Ovary (tissue), 9 donors: ENCODE measurements around the gene CD4. TPM values are rescaled to one million over a fixed set of nuclear protein-coding genes. Genes with fewer than 3 reads are reported as not detected.

Experiments
- DNase-seq, 5 donors: peaks; one replicate each; pipeline ENCODE4 v3.0.0-alpha.2; 2019 to 2020
- H3K27ac ChIP-seq, 2 donors: fragments of 200-600 bp; one replicate each; pipeline versions ENCODE4 v1.5.1 to v1.8.0; 2019 to 2022
- H3K27me3 ChIP-seq: fragments of 200-600 bp; one replicate; pipeline ENCODE4 v1.8.0; 2022
- H3K36me3 ChIP-seq: fragments of 200-600 bp; sonication (generic); one replicate; pipeline ENCODE4 v1.5.1; 2019
- H3K4me1 ChIP-seq: one replicate; pipeline ENCODE4 v1.8.1; 2013; ENCODE audit warnings: mild to moderate bottlenecking, moderate library complexity; ENCODE audit not compliant: insufficient read depth
- H3K4me3 ChIP-seq: fragments of 200-600 bp; sonication (generic); one replicate; pipeline ENCODE4 v1.5.1; 2017
- H3K9me3 ChIP-seq, 2 donors: fragments of 200-600 bp in 1 of 2; sonication (generic) in 1 of 2; one replicate each; pipeline versions ENCODE4 v1.5.1 to v1.8.1; 2013 to 2019; ENCODE audit warnings: mild to moderate bottlenecking in 1 of 2, moderate library complexity in 1 of 2
- EP300 ChIP-seq: sonication (generic); formaldehyde crosslinking; IDR thresholded peaks from one replicate; pipeline ENCODE4 v1.6.1; 2017; ENCODE audit warnings: antibody characterized with exemption
- POLR2A ChIP-seq: fragments of 450-650 bp; IDR thresholded peaks from one replicate; pipeline ENCODE4 v1.6.1; 2017; ENCODE audit warnings: antibody characterized with exemption, mild to moderate bottlenecking, moderate library complexity
- WGBS, 3 donors: extraction: QIAGEN DNeasy Blood & Tissue Kit in 1 of 3; methylation state at CpG; one replicate each; pipeline versions ENCODE4 v1.1.5 to v1.1.7; 2013 to 2017; 5-methylcytosine and 5-hydroxymethylcytosine counted together
- intact Hi-C, 4 donors: fragments of 100-400 bp; cut with DNase I; formaldehyde crosslinking; loops; one replicate each; pipeline versions ENCODE4 v1.11.0 to v1.15.1; 2022 to 2023
- polyA plus RNA-seq, 2 donors: library from polyadenylated mRNA; stranded (reverse); fragments of 200-250 nt in 1 of 2; fragments of 350-450 nt in 1 of 2; fragmentation: Illumina TruSeq in 1 of 2; extraction: RNeasy Lipid Tissue Mini Kit (QIAGEN cat#74804) in 1 of 2; gene quantifications; one replicate each; pipeline ENCODE4 v1.2.3, GENCODE V29; 2013 to 2014
- total RNA-seq, 7 donors: library from RNA; depleted of rRNA in 2 of 7; stranded (reverse); fragments of >200 nt in 2 of 7; fragmentation: NEBNext Ultra II Directional in 3 of 7; extraction: Animal tissue kit (Norgen Biotek cat#: 25700) in 3 of 7; gene quantifications; one replicate each; pipeline versions ENCODE4 v1.1.0 to v1.2.4, GENCODE V29; 2016 to 2023
- TF ChIP-seq, protein P1 (sequence below), 3 donors: fragments of 450-650 bp in 2 of 3; fragments of 200-600 bp in 1 of 3; IDR thresholded peaks; one replicate each; pipeline versions ENCODE4 v1.5.1 to v1.8.0; 2016 to 2022; ENCODE audit warnings: antibody characterized with exemption in 3 of 3, mild to moderate bottlenecking in 1 of 3
- donor health status: DM: no; HTN: no; CAD: no; lungs with moderate emphysema.
- donor health status: DM: no; HTN: no; CAD: no.
- donor health status: Bipolar disorder and iron deficiency.
- donor health status: DM: yes; HTN: yes; CAD: no.
- donor health status: DM: no; HTN: no; CAD: no.
- donor health status: DM: yes; HTN: yes; CAD: no.

The CD4 gene
- total and polyA plus RNA-seq, 9 donors = 2.1 to 40.2 (median 10.3) TPM

DNA sequence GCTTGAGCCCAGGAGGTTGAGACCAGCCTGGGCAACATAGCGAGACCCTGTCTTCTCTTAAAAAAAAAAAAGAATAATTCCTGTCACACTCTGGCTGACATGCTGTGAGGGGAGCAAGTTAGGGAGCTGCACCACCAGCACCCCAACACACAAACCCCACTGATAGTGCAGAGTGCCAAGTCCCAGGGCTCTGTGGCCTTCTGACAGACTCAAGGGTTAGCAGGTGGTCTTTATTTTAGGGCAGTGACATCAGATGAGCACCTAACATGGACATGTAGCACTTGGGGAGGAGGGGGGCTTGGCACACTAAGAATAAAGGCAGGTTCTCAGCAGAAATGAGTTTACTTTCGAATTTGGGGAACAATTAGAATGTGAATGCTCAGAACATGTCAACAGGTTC, 69.5 kb downstream of the CD4 start:
- Histone ChIP-seq H3K9me3 (no peaks in the 10 kb centered on the region), H3K4me3 (no peak overlapping the region), H3K36me3 (no peaks in the 10 kb centered on the region), H3K27ac (no peak overlapping the region), H3K4me1 (peaks cover 3% of the 10 kb centered on the region), H3K27me3 (no peaks in the 10 kb centered on the region)
- no peak for DNase-seq
- TF ChIP-seq, protein P1, sequence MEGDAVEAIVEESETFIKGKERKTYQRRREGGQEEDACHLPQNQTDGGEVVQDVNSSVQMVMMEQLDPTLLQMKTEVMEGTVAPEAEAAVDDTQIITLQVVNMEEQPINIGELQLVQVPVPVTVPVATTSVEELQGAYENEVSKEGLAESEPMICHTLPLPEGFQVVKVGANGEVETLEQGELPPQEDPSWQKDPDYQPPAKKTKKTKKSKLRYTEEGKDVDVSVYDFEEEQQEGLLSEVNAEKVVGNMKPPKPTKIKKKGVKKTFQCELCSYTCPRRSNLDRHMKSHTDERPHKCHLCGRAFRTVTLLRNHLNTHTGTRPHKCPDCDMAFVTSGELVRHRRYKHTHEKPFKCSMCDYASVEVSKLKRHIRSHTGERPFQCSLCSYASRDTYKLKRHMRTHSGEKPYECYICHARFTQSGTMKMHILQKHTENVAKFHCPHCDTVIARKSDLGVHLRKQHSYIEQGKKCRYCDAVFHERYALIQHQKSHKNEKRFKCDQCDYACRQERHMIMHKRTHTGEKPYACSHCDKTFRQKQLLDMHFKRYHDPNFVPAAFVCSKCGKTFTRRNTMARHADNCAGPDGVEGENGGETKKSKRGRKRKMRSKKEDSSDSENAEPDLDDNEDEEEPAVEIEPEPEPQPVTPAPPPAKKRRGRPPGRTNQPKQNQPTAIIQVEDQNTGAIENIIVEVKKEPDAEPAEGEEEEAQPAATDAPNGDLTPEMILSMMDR (IDR thresholded peaks at IDR 0.05) = no peak
- TF ChIP-seq EP300 (no peak), POLR2A (no peak)
- 93 to 97% (median 96%) methylated on average over 2 of the region's 2 CpGs for WGBS, 3 donors
- intact Hi-C loops = no loop called here

DNA sequence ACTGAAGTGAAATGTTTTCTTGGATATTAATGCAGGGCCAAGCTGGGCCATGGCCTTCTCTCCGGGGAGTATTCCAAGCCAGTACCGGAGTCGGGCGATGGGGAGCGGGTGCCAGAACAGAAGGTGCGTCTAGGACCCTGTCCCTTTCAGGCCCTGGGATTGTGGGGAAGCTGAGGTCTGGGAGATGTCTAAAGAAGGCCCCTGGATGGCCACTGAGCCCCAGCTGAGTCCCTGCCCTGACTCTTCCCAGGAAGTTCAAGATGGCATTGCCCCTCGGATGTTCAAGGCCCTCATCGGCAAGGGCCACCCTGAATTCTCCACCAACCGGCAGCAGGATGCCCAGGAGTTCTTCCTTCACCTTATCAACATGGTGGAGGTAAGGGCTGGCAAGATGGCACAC, 70.8 kb downstream of the CD4 start:
- intact Hi-C loops = loop anchor here in 2 of 4 donors (10.0 kb wide), 1 partner anchor 105 kb away; no protein-coding TSS in a partner anchor
- 92 to 95% (median 95%) methylated on average over 9 of the region's 9 CpGs for WGBS, 3 donors
- H3K36me3 ChIP-seq = no peaks in the 10 kb centered on the region

DNA sequence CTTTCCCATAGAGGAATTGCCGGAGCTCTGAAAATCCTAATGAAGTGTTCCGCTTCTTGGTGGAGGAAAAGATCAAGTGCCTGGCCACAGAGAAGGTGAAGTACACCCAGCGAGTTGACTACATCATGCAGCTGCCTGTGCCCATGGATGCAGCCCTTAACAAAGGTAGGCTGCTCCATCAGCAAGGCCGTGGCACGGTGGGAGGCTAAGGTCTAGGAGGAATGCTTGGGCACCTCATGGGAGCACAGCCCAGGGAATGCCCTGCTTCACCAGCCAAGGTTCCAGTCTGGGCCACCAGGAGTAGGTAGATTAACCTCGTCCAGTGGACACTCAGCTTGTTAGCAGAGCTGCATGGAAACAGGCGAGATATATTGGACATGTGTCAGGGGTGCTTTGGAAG, 71.6 kb downstream of the CD4 start:
- WGBS, 3 donors = 92 to 98% (median 95%) methylated on average over 7 of the region's 7 CpGs
- Histone ChIP-seq H3K9me3 (no peaks in the 10 kb centered on the region), H3K4me3 (no peak overlapping the region), H3K4me1 (no peaks in the 10 kb centered on the region), H3K36me3 (no peaks in the 10 kb centered on the region), H3K27ac (no peak overlapping the region), H3K27me3 (no peaks in the 10 kb centered on the region)
- no peak for DNase-seq
- TF ChIP-seq POLR2A (no peak), EP300 (no peak)
- TF ChIP-seq, protein P1 (IDR thresholded peaks at IDR 0.05) = no peak
- intact Hi-C loops = loop anchor here in 2 of 4 donors (10.0 kb wide), 1 partner anchor 104 kb away; no protein-coding TSS in a partner anchor

More for the DNA sequence above, 70.8 kb downstream of the CD4 start:
- no peak for DNase-seq
- Histone ChIP-seq H3K4me1 (no peaks in the 10 kb centered on the region), H3K9me3 (no peaks in the 10 kb centered on the region), H3K27ac (no peak overlapping the region), H3K4me3 (no peak overlapping the region), H3K27me3 (no peaks in the 10 kb centered on the region)
- no peak for TF ChIP-seq EP300

DNA sequence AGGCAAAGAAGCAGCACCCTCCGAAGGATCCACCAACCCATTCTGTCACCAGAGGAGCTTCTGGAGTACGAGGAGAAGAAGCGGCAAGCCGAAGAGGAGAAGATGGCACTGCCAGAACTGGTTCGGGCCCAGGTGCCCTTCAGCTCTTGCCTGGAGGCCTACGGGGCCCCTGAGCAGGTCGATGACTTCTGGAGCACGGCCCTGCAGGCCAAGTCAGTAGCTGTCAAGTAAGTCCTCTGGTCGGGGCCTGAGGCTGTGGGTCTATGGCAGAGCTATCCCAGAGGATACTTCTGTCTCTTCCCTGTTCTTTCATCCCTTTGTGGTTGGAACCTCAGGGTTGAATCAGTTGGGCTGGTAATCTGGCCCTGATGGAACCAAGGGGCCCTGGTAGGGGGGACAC, 72.1 kb downstream of the CD4 start:
- intact Hi-C loops = loop anchor here in 2 of 4 donors (10.0 kb wide), 1 partner anchor 103 kb away; no protein-coding TSS in a partner anchor
- Histone ChIP-seq H3K4me3 (no peak overlapping the region), H3K36me3 (no peaks in the 10 kb centered on the region), H3K9me3 (no peaks in the 10 kb centered on the region), H3K27ac (no peak overlapping the region), H3K27me3 (no peaks in the 10 kb centered on the region), H3K4me1 (no peaks in the 10 kb centered on the region)
- WGBS, 3 donors = 89 to 92% (median 90%) methylated on average over 9 of the region's 9 CpGs
- DNase-seq = no peak
- TF ChIP-seq POLR2A (no peak), EP300 (no peak)
- TF ChIP-seq, protein P1 (IDR thresholded peaks at IDR 0.05) = no peak

DNA sequence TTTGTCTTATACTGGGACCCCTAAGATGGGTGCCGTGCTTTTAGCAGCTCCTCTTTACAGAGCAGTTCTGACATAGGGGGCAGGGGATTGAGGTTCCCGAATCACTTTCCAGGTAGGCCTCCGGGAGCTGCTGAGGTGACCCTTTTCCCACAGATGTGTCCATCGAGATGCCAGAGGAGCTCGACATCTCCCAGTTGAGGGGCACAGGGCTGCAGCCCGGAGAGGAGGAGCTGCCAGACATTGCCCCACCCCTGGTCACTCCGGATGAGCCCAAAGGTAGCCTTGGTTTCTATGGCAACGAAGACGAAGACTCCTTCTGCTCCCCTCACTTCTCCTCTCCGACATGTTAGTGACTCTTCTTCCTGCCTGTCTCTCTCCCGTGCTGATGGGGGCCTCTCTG, 73.7 kb downstream of the CD4 start:
- DNase-seq = no peak
- no peaks in the 10 kb centered on the region for H3K27me3 ChIP-seq
- no peak for TF ChIP-seq POLR2A
- no peak for TF ChIP-seq EP300
- TF ChIP-seq, protein P1 (IDR thresholded peaks at IDR 0.05) = no peak
- no peaks in the 10 kb centered on the region for H3K9me3 ChIP-seq
- H3K4me3 ChIP-seq = no peak overlapping the region
- no peaks in the 10 kb centered on the region for H3K4me1 ChIP-seq
- intact Hi-C loops = loop anchor here in 2 of 4 donors (10.0 kb wide), 1 partner anchor 102 kb away; no protein-coding TSS in a partner anchor
- no peak overlapping the region for H3K27ac ChIP-seq
- no peaks in the 10 kb centered on the region for H3K36me3 ChIP-seq
- 79 to 85% (median 84%) methylated on average over 11 of the region's 11 CpGs for WGBS, 3 donors
